A549 (cell line): ENCODE measurements around the gene VRK2. TPM values are rescaled to one million over a fixed set of nuclear protein-coding genes. Genes with fewer than 3 reads are reported as not detected.

Experiments used
- ATAC-seq, 2 experiments: fragments of 200-7000 bp in 1 of 2; fragments of >200 bp in 1 of 2; cut with Nextera tagmentation in 1 of 2; cut with Tn5 transposase in 1 of 2; 3 replicates each; pipeline versions ENCODE4 v1.8.0 to v1.9.1; 2018 to 2020; ENCODE audit warnings: mild to moderate bottlenecking in 1 of 2, moderate library complexity in 1 of 2
- CTCF ChIA-PET: fragments of 300-600 bp; sonication (Branson Sonifier 250); formaldehyde crosslinking; extraction: SDS; loops from one replicate; lab custom pipeline; 2021; ENCODE audit warnings: antibody characterized with exemption, inconsistent platforms; lab: Yijun Ruan, JAX
- POLR2A ChIA-PET: fragments of 350-600 bp; formaldehyde crosslinking; extraction: SDS; loops from one replicate; lab custom pipeline; 2021; ENCODE audit warnings: antibody characterized with exemption, inconsistent platforms; lab: Yijun Ruan, JAX
- DNase-seq, 2 experiments: peaks; one replicate each; pipeline versions ENCODE4 v3.0.0 to v3.0.0-alpha.2; 2011 to 2016; ENCODE audit warnings: low read depth in 1 of 2, low spot score in 1 of 2
- FAIRE-seq: peaks from 2 replicates; lab custom pipeline; 2011; peaks lifted over from hg19 to GRCh38; lab: Jason Lieb, UNC
- H3K27ac ChIP-seq, 2 experiments: fragments of >200 bp; sonication (Bioruptor Twin); formaldehyde crosslinking; 3 replicates each; pipeline ENCODE4 v1.5.1; 2016 to 2017
- H3K4me1 ChIP-seq: fragments of >200 bp; sonication (Bioruptor Twin); formaldehyde crosslinking; 3 replicates; pipeline ENCODE4 v1.6.1; 2016
- H3K4me2 ChIP-seq: fragments of >200 bp; sonication (Bioruptor Twin); formaldehyde crosslinking; 3 replicates; pipeline ENCODE4 v1.6.1; 2016
- H3K4me3 ChIP-seq: fragments of >200 bp; sonication (Bioruptor Twin); formaldehyde crosslinking; 3 replicates; pipeline ENCODE4 v1.5.1; 2016
- H3K9me3 ChIP-seq: fragments of >200 bp; sonication (Bioruptor Twin); formaldehyde crosslinking; 3 replicates; pipeline ENCODE4 v1.6.1; 2016
- ATOH8 ChIP-seq: fragments of 250-450 bp; sonication (Bioruptor Pico); IDR thresholded peaks from 2 replicates; pipeline ENCODE4 v1.5.0; 2020; ENCODE audit warnings: low read depth, mild to moderate bottlenecking, moderate library complexity
- BCL3 ChIP-seq: fragments of >200 bp; sonication (Bioruptor Twin); formaldehyde crosslinking; IDR thresholded peaks from 3 replicates; pipeline ENCODE4 v1.6.1; 2016
- CBX2 ChIP-seq: fragments of 200-600 bp; sonication (generic); IDR thresholded peaks from 2 replicates; pipeline ENCODE4 v1.6.1; 2016; ENCODE audit warnings: low read depth, mild to moderate bottlenecking, borderline replicate concordance
- CHD4 ChIP-seq: fragments of 200-600 bp; sonication (generic); IDR thresholded peaks from 2 replicates; pipeline ENCODE4 v1.6.1; 2016; ENCODE audit warnings: antibody characterized with exemption, mild to moderate bottlenecking, borderline replicate concordance
- EP300 ChIP-seq, 2 experiments: fragments of >200 bp; sonication (Bioruptor Twin); formaldehyde crosslinking; IDR thresholded peaks; 2 replicates in 1 of 2; 3 replicates in 1 of 2; pipeline ENCODE4 v1.6.1; 2016 to 2017
- ESRRA ChIP-seq: fragments of 150-350 bp; IDR thresholded peaks from 2 replicates; pipeline ENCODE4 v1.6.1; 2014; ENCODE audit warnings: mild to moderate bottlenecking, low read length, borderline replicate concordance
- FOSB ChIP-seq: fragments of 250-450 bp; sonication (Bioruptor Pico); IDR thresholded peaks from 2 replicates; pipeline ENCODE4 v1.5.0; 2020; ENCODE audit warnings: mild to moderate bottlenecking, moderate library complexity
- FOSL2 ChIP-seq, 2 experiments: fragments of 450-650 bp in 1 of 2; fragments of >200 bp in 1 of 2; sonication (Bioruptor Twin) in 1 of 2; formaldehyde crosslinking; IDR thresholded peaks; 2 replicates each; pipeline versions ENCODE4 v1.5.0 to v1.6.1; 2016 to 2020; ENCODE audit warnings: mild to moderate bottlenecking in 1 of 2, moderate library complexity in 1 of 2
- FOXS1 ChIP-seq: fragments of 250-450 bp; sonication (Bioruptor Pico); IDR thresholded peaks from 2 replicates; pipeline ENCODE4 v1.5.0; 2020; ENCODE audit warnings: mild to moderate bottlenecking, moderate library complexity
- GATA3 ChIP-seq: IDR thresholded peaks from 2 replicates; pipeline ENCODE4 v1.6.1; 2012; ENCODE audit warnings: borderline replicate concordance
- HDAC2 ChIP-seq: fragments of 200-600 bp; sonication (generic); IDR thresholded peaks from 2 replicates; pipeline ENCODE4 v1.6.1; 2016
- HOXA7 ChIP-seq: fragments of 250-450 bp; sonication (Bioruptor Pico); IDR thresholded peaks from 2 replicates; pipeline ENCODE4 v1.5.0; 2020; ENCODE audit warnings: mild to moderate bottlenecking, moderate library complexity
- JUNB ChIP-seq: fragments of >200 bp; sonication (Bioruptor Twin); formaldehyde crosslinking; IDR thresholded peaks from 2 replicates; pipeline ENCODE4 v1.6.1; 2016
- MAFK ChIP-seq: fragments of 450-650 bp; IDR thresholded peaks from 2 replicates; pipeline ENCODE4 v1.6.1; 2014; ENCODE audit not compliant: partially characterized antibody
- MAX ChIP-seq: IDR thresholded peaks from 2 replicates; pipeline ENCODE4 v1.6.1; 2012
- NFE2L2 ChIP-seq: fragments of 150-350 bp; conservative IDR thresholded peaks from 2 replicates; pipeline ENCODE4 v1.6.1; 2014; ENCODE audit warnings: low read length
- PHF8 ChIP-seq: fragments of 200-600 bp; sonication (generic); IDR thresholded peaks from 2 replicates; pipeline ENCODE4 v1.6.1; 2016; ENCODE audit warnings: low read depth, mild to moderate bottlenecking, antibody characterized with exemption, moderate library complexity, borderline replicate concordance
- RFX5 ChIP-seq: fragments of 450-650 bp; IDR thresholded peaks from 2 replicates; pipeline ENCODE4 v1.7.1; 2014; ENCODE audit warnings: antibody characterized with exemption, mild to moderate bottlenecking, moderate library complexity
- SMC3 ChIP-seq: fragments of >200 bp; sonication (Bioruptor Twin); formaldehyde crosslinking; IDR thresholded peaks from 3 replicates; pipeline ENCODE4 v1.6.1; 2018; ENCODE audit warnings: inconsistent platforms
- SREBF2 ChIP-seq: fragments of 450-650 bp; IDR thresholded peaks from 2 replicates; pipeline ENCODE4 v1.6.1; 2014; ENCODE audit warnings: mild to moderate bottlenecking, moderate library complexity
- TFCP2L1 ChIP-seq: fragments of 250-450 bp; sonication (Bioruptor Pico); IDR thresholded peaks from 2 replicates; pipeline ENCODE4 v1.5.0; 2021; ENCODE audit warnings: mild to moderate bottlenecking
- TP53 ChIP-seq: fragments of 250-450 bp; sonication (Bioruptor Pico); IDR thresholded peaks from 2 replicates; pipeline ENCODE4 v1.5.0; 2021; ENCODE audit warnings: mild to moderate bottlenecking, moderate library complexity
- WGBS: methylation state at CpG from one replicate; pipeline ENCODE4 v1.1.6; 2017; ENCODE audit errors: missing lambda C conversion rate; 5-methylcytosine and 5-hydroxymethylcytosine counted together
- polyA plus RNA-seq, 4 experiments: library from polyadenylated mRNA; depleted of rRNA in 3 of 4; stranded (reverse); fragments of >200 nt; fragmentation: RNase III in 1 of 4; extraction: RNeasy Plus Mini Kit Qiagen cat#74134 plus additional on column Dnase treatment in 1 of 4; gene quantifications; 2 replicates in 3 of 4; 3 replicates in 1 of 4; pipeline ENCODE4 v1.2.3, GENCODE V29; 2011 to 2017

Gene VRK2
- polyA plus RNA-seq, 2 of the 4 experiments (the other 2 are of a cell fraction), result 19.4 to 80.9 TPM

GRCh38 chr2:58027029-58027428, 19.6 kb upstream of the VRK2 start:
- no peak for FAIRE-seq
- no peak overlapping the region for H3K4me2 ChIP-seq
- no peaks in the 10 kb centered on the region for H3K4me1 ChIP-seq
- no peak overlapping the region for H3K4me3 ChIP-seq
- ATAC-seq, result no peak
- TF ChIP-seq NFE2L2, result peak; percentile 81
- TF ChIP-seq MAFK, result peak; percentile 72
- TF ChIP-seq EP300 (IDR thresholded peaks at IDR 0.05), result no peak
- no peak for TF ChIP-seq RFX5
- TF ChIP-seq FOSB (CRISPR knock-in tag), result no peak
- H3K9me3 ChIP-seq, result no peaks in the 10 kb centered on the region
- no peak for DNase-seq
- CTCF ChIA-PET, result interaction anchor here (1.2 kb wide), 1 partner anchor 307 kb away, joined by 3 read pairs; no protein-coding TSS in a partner anchor
- POLR2A ChIA-PET, result no interaction called here
- H3K27ac ChIP-seq, result peak overlapping the region in 1 of 2 experiments; percentile 28; a peak in 2 of 6 replicates

- Histone ChIP-seq H3K27ac (no peak overlapping the region), H3K4me2 (no peak overlapping the region), H3K4me3 (no peak overlapping the region), H3K4me1 (no peaks in the 10 kb centered on the region)
- 86% methylated on average over 1 of the region's 1 CpG for WGBS
- DNase-seq, result no peak
- ATAC-seq, result peak; percentile 24 to 55; a peak in 2 of 6 replicates
- no peak for FAIRE-seq
- TF ChIP-seq CBX2 (no peak), CHD4 (no peak), ESRRA (no peak), FOSL2 (IDR thresholded peaks at IDR 0.05) (no peak), FOSL2 (CRISPR knock-in tag; IDR thresholded peaks at IDR 0.05) (no peak), NFE2L2 (no peak), SREBF2 (no peak), FOXS1 (no peak), HDAC2 (no peak), GATA3 (no peak), TP53 (CRISPR knock-in tag) (no peak), TFCP2L1 (CRISPR knock-in tag) (no peak), ATOH8 (CRISPR knock-in tag) (no peak)
- TF ChIP-seq, all 56 proteins: peak for 0
- no peaks in the 10 kb centered on the region for H3K9me3 ChIP-seq
- ChIA-PET POLR2A (no interaction called here), CTCF (no interaction called here)
These were observed 15.8 kb upstream of the VRK2 start for GRCh38 chr2:58030771-58031170.

GRCh38 chr2:58032016-58032763, 14.4 kb upstream of the VRK2 start:
- Histone ChIP-seq H3K4me2 (no peak overlapping the region), H3K27ac (no peak overlapping the region), H3K9me3 (no peaks in the 10 kb centered on the region), H3K4me3 (no peak overlapping the region), H3K4me1 (no peaks in the 10 kb centered on the region)
- ChIA-PET POLR2A (no interaction called here), CTCF (interaction anchor here (1.3 to 1.5 kb wide), 3 partner anchors 14 to 273 kb away, joined by 3 to 5 read pairs (median 3); no protein-coding TSS in a partner anchor)
- ATAC-seq, result no peak
- TF ChIP-seq HOXA7 (CRISPR knock-in tag), result no peak
- TF ChIP-seq MAFK, result peak; percentile 64
- DNase-seq, result no peak
- WGBS, result 78% methylated on average over 3 of the region's 3 CpGs
- no peak for FAIRE-seq

- Histone ChIP-seq H3K9me3 (no peaks in the 10 kb centered on the region), H3K27ac (no peak overlapping the region), H3K4me2 (no peak overlapping the region), H3K4me1 (no peaks in the 10 kb centered on the region), H3K4me3 (no peak overlapping the region)
- ATAC-seq (no peak; a peak in 2 of 6 replicates), FAIRE-seq (no peak), DNase-seq (no peak)
- no peak for TF ChIP-seq CBX2
- TF ChIP-seq SMC3, result no peak
- no peak for TF ChIP-seq MAX
- TF ChIP-seq FOXS1, result no peak
- no peak for TF ChIP-seq HOXA7 (CRISPR knock-in tag)
- no peak for TF ChIP-seq PHF8
- no peak for TF ChIP-seq BCL3
- no peak for TF ChIP-seq JUNB
- ChIA-PET POLR2A (no interaction called here), CTCF (interaction anchor here (1.3 to 1.5 kb wide), 3 partner anchors 13 to 273 kb away, joined by 3 to 5 read pairs (median 3); no protein-coding TSS in a partner anchor)
- WGBS, result 87% methylated on average over 1 of the region's 1 CpG
These were observed 13.9 kb upstream of the VRK2 start for GRCh38 chr2:58032764-58033080.
